Fibroblast of lung (primary cell): ENCODE results near the gene SPATC1L. TPM values are rescaled to one million over a fixed set of nuclear protein-coding genes. Genes with fewer than 3 reads are reported as not detected.

Experiments used
- DNase-seq, 2 donors: peaks; one replicate each; pipeline versions ENCODE4 v3.0.0 to v3.0.0-alpha.2; 2010; ENCODE audit warnings: low read depth in 2 of 2
- H2AFZ ChIP-seq: 2 replicates; pipeline ENCODE4 v1.5.1; 2012; ENCODE audit warnings: low read length, control low read depth, inconsistent platforms
- H3K27ac ChIP-seq: 2 replicates; pipeline ENCODE4 v1.5.1; 2011; ENCODE audit warnings: low read length, control low read depth; ENCODE audit not compliant: insufficient read depth
- H3K27me3 ChIP-seq: 2 replicates; pipeline ENCODE4 v1.5.1; 2011; ENCODE audit warnings: mild to moderate bottlenecking, low read length; ENCODE audit not compliant: control insufficient read depth, insufficient read depth
- H3K36me3 ChIP-seq: 2 replicates; pipeline ENCODE4 v1.5.1; 2011; ENCODE audit warnings: low read length; ENCODE audit not compliant: control insufficient read depth, insufficient read depth
- H3K4me1 ChIP-seq: 2 replicates; pipeline ENCODE4 v1.5.1; 2011; ENCODE audit warnings: low read length; ENCODE audit not compliant: control insufficient read depth, insufficient read depth; ENCODE audit errors: extremely low read depth
- H3K4me2 ChIP-seq: 2 replicates; pipeline ENCODE4 v1.5.1; 2011; ENCODE audit warnings: low read length, control low read depth; ENCODE audit not compliant: insufficient read depth; ENCODE audit errors: extremely low read depth
- H3K4me3 ChIP-seq, 4 experiments: fragments of 200-600 bp in 1 of 4; sonication (generic) in 1 of 4; replicated peaks in 1 of 4; 2 replicates each; pipeline ENCODE4 v1.5.1; 2011 to 2016; ENCODE audit warnings: low read length in 4 of 4, low read depth in 3 of 4, mild to moderate bottlenecking in 3 of 4, control low read depth in 2 of 4, inconsistent platforms in 1 of 4, mixed read lengths in 1 of 4; ENCODE audit not compliant: insufficient read depth in 1 of 4; ENCODE audit errors: control extremely low read depth in 1 of 4
- H3K79me2 ChIP-seq: 2 replicates; pipeline ENCODE4 v1.5.1; 2012; ENCODE audit warnings: mild to moderate bottlenecking, low read length, inconsistent platforms; ENCODE audit not compliant: control insufficient read depth, insufficient read depth
- H3K9ac ChIP-seq: 2 replicates; pipeline ENCODE4 v1.5.1; 2011; ENCODE audit warnings: mild to moderate bottlenecking, low read length, control low read depth; ENCODE audit not compliant: insufficient read depth
- H3K9me3 ChIP-seq: 2 replicates; pipeline ENCODE4 v1.5.1; 2012; ENCODE audit warnings: low read depth, low read length; ENCODE audit not compliant: control insufficient read depth, insufficient read depth
- H4K20me1 ChIP-seq: 2 replicates; pipeline ENCODE4 v1.5.1; 2011; ENCODE audit warnings: low read length; ENCODE audit not compliant: control insufficient read depth, insufficient read depth; ENCODE audit errors: extremely low read depth
- CTCF ChIP-seq, 2 donors: IDR thresholded peaks in 1 of 2; conservative IDR thresholded peaks in 1 of 2; 1 replicate in 1 of 2; 2 replicates in 1 of 2; pipeline ENCODE4 v1.5.1; 2011 to 2012; ENCODE audit warnings: low read length in 2 of 2, control low read depth in 1 of 2, inconsistent platforms in 1 of 2, low read depth in 1 of 2, mild to moderate bottlenecking in 1 of 2
- EZH2 ChIP-seq: IDR thresholded peaks from 2 replicates; pipeline ENCODE4 v1.5.1; 2012; ENCODE audit warnings: low read length, control low read depth, mild to moderate bottlenecking; ENCODE audit errors: missing control alignments
- polyA plus RNA-seq, 2 donors: library from polyadenylated mRNA; depleted of rRNA in 1 of 2; stranded (reverse) in 1 of 2; unstranded in 1 of 2; fragments of >200 nt; gene quantifications; 2 replicates each; pipeline ENCODE4 v1.2.1, GENCODE V29; 2011 to 2012; ENCODE audit warnings: missing spikeins in 1 of 2
- total RNA-seq: library from RNA; depleted of rRNA; stranded (reverse); fragments of >200 nt; gene quantifications from 2 replicates; pipeline ENCODE4 v1.2.1, GENCODE V29; 2014

The SPATC1L gene
- total and polyA plus RNA-seq, 2 donors (not counting 1 experiment from before 2014, with no cell fraction given): 2.9 to 9.6 TPM

- no peaks in the 10 kb centered on the region for H3K79me2 ChIP-seq
- H3K36me3 ChIP-seq: peaks cover 35% of the 10 kb centered on the region
- H3K27me3 ChIP-seq: no peaks in the 10 kb centered on the region
- TF ChIP-seq EZH2: no peak
- TF ChIP-seq CTCF (conservative IDR thresholded peaks at IDR 0.05 in 1 of 2, IDR thresholded peaks at IDR 0.05 in 1 of 2; ENCODE audit: low read depth in 1 of 2, low read length in 2 of 2): no peak
- no peak for DNase-seq
- no peak overlapping the region for H3K4me3 ChIP-seq
- H3K4me2 ChIP-seq: no peak overlapping the region
- H3K9me3 ChIP-seq: no peaks in the 10 kb centered on the region
- no peaks in the 10 kb centered on the region for H4K20me1 ChIP-seq
- no peak overlapping the region for H3K9ac ChIP-seq
- no peak overlapping the region for H2AFZ ChIP-seq
- peaks cover 23% of the 10 kb centered on the region for H3K4me1 ChIP-seq
- no peak overlapping the region for H3K27ac ChIP-seq
These were observed 5.8 kb upstream of the SPATC1L start for GRCh38 chr21:46189959-46190490.

- no peaks in the 10 kb centered on the region for H3K9me3 ChIP-seq
- peaks cover 24% of the 10 kb centered on the region for H3K4me1 ChIP-seq
- H4K20me1 ChIP-seq: no peaks in the 10 kb centered on the region
- no peaks in the 10 kb centered on the region for H3K79me2 ChIP-seq
- no peak overlapping the region for H2AFZ ChIP-seq
- no peak overlapping the region for H3K9ac ChIP-seq
- no peaks in the 10 kb centered on the region for H3K27me3 ChIP-seq
- H3K27ac ChIP-seq: no peak overlapping the region
- TF ChIP-seq EZH2: no peak
- TF ChIP-seq CTCF (conservative IDR thresholded peaks at IDR 0.05 in 1 of 2, IDR thresholded peaks at IDR 0.05 in 1 of 2; ENCODE audit: low read depth in 1 of 2, low read length in 2 of 2): no peak
- no peak overlapping the region for H3K4me2 ChIP-seq
- peak; percentile 36 to 66 for DNase-seq
- peaks cover 30% of the 10 kb centered on the region for H3K36me3 ChIP-seq
- H3K4me3 ChIP-seq: no peak overlapping the region
These were observed 5.1 kb upstream of the SPATC1L start for GRCh38 chr21:46189213-46189958.

GRCh38 chr21:46188226-46189212 is 4.3 kb upstream of the SPATC1L start:
- no peak overlapping the region for H2AFZ ChIP-seq
- H3K27ac ChIP-seq: no peak overlapping the region
- no peak overlapping the region for H3K4me2 ChIP-seq
- H3K4me3 ChIP-seq: no peak overlapping the region
- peaks cover 24% of the 10 kb centered on the region for H3K36me3 ChIP-seq
- no peaks in the 10 kb centered on the region for H3K27me3 ChIP-seq
- H3K9me3 ChIP-seq: no peaks in the 10 kb centered on the region
- no peaks in the 10 kb centered on the region for H3K79me2 ChIP-seq
- TF ChIP-seq CTCF (conservative IDR thresholded peaks at IDR 0.05 in 1 of 2, IDR thresholded peaks at IDR 0.05 in 1 of 2; ENCODE audit: low read depth in 1 of 2, low read length in 2 of 2) (no peak), EZH2 (no peak)
- peak; percentile 44 to 73 for DNase-seq
- no peak overlapping the region for H3K9ac ChIP-seq
- no peaks in the 10 kb centered on the region for H4K20me1 ChIP-seq
- peaks cover 24% of the 10 kb centered on the region for H3K4me1 ChIP-seq
